NK-92 (cell line): ENCODE results near the gene PRKAG3.
"Not testable (repeated sequence)": the region's sequence is repeated elsewhere in the genome, so short reads cannot be mapped to it uniquely, and the experiment has no call there.

ENCODE experiments used
- DNase-seq: peaks from one replicate; lab custom pipeline; 2025; ENCODE audit not compliant: unreplicated experiment; lab: John Stamatoyannopoulos, UW

PRKAG3 gene

GRCh38 chr2:218844334-218844733 is 12.7 kb upstream of the PRKAG3 start:
- not testable (repeated sequence) for DNase-seq

DNA sequence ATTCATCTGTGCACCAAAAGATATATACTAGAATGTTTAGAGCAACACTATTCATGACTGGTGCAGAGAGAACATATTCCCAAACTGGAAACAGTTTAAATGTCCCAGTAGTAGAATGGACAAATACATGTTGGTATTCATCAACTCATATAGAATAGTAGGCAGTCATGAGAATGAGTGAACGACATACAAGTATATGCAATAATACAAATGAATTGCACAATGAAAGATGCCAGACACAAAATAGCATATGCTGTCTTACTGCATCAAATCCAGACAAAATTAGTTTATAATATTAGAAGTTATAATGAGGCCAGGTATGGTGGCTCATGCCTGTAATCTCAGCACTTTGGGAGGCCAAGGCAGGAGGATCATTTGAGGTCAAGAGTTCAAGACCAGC is 8.3 kb upstream of the PRKAG3 start:
- no peak for DNase-seq

- DNase-seq = no peak
Measured at GRCh38 chr2:218839430-218839829, 7.8 kb upstream of the PRKAG3 start.

DNA sequence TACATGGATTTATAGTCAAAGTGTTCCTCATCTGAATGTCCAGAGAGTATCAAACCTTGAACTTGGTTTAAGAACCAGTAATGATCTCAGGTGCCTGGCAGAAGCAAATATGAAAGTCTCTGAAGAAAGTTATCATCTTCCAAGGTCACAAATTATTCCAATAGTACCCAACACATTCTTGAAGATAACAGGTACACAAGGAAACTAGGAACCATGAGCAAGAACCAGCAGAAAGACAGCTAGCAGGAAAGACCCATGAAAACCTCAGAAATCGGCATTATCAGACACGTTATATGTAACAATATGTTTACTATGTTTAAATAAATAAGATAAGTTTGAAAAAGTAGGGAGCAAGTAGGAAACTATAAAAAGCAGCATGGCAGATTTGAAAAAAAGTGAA is 5.9 kb upstream of the PRKAG3 start:
- no peak for DNase-seq

DNA sequence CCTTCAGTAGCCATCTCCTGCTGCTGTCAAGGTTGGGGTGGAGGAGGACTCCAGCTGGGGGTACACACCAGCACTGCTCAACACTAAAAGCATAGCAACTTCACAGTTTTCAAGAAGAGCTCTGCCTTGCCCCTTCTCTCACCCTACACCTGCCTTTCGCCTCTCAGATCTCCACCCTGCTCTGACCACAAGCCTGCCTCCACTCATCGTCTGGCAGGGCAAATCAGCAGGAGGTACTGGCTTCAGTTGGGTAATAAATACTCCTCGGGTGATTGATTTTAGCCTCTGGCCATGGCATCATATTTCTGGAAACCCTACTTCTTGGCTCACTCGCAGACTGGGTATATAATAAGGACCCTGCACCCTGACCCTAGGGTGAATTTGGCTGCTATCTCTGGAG is 3.1 kb upstream of the PRKAG3 start:
- DNase-seq = no peak

DNA sequence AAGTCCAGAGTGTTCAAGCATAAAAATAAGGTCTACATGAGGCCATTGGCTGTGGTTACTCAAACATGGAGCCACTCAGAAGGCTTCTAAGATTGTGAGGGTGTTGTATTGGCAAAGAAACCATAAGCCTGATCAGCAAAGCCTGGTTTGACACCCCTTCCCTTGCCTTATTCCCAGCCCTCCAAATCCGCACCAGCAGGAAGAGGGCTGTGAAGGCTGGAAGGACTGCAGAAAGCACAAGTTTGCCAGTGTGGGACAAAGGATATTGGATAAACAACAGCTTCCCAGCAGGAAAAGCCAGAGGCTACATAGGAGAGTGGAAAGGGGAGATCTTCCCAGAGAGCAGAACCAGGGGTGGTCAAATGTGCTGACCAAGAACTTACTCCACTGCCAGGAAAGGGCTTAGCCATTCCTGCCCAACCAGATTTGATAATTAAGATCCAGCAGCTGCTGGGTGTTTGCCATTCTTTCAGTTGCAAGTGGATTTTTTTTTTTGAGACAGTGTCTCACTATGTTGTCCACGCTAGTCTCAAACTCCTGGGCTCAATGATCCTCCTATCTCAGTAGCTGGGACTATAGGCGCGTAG is 1.5 kb upstream of the PRKAG3 start:
- DNase-seq = no peak

DNA sequence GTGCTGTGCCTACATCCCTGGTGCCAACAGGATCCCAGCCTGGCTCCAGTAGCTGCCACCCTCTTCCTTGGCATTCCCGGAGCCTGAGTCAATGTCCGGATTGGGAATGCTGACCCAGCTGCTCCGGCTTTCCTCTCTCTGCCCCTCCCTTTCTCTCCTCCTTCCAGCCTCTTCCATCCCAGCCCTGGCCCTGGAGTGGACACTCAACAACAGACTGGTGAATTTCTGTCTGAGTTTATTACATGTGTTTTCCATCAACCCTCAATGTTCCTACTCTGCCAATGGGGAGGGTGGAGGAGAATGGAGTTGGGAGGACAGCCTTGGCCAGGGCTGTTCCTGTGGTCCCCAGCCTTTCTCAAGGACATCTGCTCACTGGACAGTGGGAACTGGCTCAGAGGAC is 917 bp upstream of the PRKAG3 start:
- no peak for DNase-seq

DNA sequence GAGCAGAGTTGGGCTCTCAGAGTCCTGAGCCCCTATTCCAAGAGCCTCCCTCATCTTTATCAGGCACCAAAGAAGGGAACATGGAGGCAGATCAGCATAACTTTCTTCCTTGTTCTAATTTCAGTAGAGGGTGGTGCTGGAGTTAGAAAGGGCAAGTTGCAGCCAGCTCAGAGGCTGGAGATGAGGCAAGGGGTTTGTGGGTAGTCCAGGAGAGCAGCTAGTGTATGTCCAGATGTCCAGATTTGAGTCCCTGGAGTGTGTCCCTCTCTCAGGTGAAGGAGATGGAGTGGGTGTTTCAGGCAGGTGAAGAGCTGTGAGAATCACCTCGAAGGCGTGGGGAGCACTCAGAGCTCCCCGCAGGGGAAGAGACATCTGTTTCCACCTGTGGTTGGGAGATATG is 478 bp upstream of the PRKAG3 start:
- no peak for DNase-seq

- DNase-seq = no peak
Measured at GRCh38 chr2:218830526-218831306, 887 bp downstream of the PRKAG3 start.

DNA sequence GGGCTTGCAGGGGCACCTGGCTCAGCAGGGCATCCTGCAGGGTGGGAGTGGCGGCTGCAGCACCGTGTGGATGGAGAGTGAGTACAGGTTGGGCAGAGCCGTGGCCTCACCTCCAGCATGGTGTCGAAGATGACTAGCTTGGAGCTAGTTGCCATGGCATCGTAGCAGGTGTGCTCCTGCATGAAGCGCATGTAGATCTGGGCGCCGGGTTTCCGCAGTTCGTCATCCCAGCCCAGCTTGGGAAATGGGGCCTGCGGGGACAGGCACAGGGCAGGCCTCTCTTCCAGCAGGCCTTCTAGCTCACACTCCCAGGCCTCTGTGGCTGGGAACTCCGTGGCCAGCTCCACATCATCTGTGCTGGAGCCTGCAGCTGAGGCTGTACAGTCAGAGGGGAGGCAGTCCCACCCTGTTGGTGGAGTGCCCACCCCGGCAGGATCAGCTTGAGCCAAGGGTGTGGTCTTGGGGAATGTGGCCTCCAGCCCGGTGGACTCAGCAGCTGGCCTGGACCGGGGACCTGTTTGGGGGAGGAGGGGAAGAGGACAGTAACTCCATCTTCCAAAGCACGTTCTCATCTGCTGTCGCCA is 1.6 kb downstream of the PRKAG3 start:
- DNase-seq = no peak

GRCh38 chr2:218828477-218828778 is 3.2 kb downstream of the PRKAG3 start:
- no peak for DNase-seq

DNA sequence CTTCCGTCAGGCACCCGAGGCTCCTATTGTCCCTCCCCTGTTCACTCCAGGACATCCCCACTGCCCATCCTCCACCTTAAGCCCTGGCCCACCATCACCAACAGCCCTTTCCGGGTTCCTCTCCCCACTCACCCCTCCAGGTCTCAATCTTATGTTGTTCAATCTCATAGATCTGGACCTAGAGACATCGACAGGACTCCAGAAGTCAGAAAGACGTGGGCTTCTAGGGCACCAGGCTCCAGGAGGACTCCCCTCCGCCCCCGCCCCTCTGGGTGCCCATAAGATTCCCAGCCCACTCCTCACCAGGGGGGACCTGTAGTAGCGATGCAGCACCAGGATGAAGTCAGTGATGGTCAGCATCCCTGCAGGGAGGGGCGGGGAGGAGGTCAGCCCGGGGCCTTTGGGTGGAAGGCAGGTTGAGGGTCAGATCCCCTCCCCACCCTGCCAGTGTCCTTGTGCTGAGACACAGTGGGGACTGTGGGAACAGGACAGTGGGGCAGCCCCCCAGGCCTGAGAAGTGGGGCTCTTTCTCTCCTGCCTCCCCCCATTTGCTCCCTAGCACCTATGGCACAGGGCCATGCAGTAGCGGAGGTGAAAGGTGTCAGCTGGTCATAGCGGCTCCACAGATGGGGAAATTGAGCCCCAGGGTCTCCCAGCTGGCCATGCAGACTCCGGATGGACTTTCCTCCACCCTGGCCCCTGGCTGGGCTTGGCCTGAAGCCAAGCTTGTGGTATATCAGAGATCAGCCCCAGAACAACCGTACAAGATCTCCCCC is 3.7 kb downstream of the PRKAG3 start:
- no peak for DNase-seq

DNA sequence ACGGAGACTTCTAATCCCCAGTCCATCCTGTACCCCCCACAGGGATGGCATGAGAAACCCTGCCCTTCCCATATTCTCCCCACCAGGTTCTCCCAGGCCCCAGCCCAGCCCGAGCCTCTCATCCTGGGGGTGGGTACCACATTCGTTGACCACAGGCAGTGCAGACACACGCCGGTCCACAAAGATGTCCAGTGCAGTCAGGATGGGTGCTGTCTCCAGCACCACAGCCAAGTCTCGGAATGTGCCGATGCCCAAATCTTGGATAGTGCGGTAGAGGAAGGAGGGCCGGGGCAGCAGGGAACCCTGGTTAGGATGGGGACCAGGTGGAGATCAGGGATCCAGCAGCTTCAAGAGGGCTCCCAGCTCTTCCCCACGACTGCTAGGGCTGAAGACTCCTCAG is 4.8 kb downstream of the PRKAG3 start:
- DNase-seq = no peak

DNA sequence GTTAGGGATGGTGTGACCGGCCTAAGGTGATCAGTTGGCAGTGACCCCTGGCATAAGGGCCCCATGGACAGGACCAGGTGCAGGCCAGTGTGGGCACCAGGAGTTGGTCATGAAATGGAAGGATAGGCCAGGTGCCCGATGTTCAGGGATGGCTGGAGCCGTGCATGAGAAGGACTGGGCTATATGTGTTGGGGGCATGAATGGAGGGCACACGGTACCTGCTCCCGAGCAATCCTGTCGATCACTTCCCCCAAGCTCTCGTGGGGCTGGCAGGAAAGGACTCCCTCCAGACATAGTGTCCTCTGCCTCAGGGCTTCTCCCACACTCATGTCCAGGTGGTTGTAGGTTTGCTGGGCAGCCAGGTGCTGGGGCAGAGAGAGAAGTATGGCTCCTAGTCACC is 7.6 kb downstream of the PRKAG3 start:
- no peak for DNase-seq

DNA sequence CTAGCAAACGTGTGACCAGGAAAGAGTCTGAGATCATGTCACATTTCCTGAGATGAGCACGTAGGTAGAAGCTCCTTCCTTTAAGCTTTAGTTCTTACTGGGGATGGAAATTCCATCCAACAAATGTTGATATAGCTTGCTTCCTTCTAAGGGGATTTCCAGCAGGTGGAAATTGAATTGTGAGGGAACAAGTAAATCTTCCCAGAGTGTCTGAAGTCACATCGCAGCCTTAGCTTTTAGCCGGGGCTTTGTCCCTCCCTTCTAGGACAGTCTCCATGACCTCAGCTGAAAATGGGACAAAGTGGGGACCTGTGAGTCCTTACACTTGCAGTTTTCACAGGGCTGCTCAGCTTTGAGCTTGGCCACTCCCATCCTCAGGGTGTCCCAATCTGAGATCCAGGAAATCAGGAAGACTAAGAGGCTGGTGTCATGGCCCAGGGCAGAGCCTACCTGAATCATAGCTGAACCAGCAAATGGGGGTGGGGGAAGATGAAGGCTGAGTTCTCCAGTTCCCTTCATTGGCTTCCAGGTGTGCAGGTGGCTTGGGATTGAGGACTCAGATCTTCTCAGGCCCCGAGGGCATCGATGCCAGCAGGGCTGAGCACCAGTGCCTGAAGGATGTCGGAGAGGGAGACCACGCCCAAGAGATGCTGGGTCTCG is 8.3 kb downstream of the PRKAG3 start:
- no peak for DNase-seq

GRCh38 chr2:218822622-218823021 is 9.0 kb downstream of the PRKAG3 start:
- no peak for DNase-seq

DNA sequence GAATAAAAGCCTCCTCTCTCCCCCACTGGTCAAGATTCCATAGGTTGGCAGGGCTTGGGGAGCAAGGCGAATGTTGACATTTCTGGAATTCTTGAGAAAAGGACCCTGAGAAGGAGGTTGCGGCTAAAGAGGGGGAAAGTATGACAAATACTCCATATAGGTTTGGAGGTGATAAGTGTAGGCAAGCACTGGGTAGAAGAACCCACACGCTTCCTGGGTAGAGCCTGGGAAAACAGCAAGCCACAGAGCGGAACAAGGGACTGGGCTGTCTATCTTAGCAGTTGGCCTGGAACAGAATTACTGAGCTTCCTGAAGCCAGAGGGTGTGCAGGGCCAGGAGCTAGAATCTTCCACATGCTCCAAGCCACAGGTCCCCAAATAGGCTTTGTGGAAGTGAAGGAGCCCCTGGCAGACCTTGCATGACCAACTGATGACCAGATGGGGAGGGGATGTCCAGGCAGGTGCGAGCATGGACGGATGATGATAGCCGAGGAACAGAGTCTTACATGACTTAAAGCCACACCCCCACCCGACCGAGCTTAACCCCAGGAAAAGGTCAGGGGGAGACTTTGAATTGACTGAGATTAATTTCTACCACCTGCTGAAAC is 9.9 kb downstream of the PRKAG3 start:
- DNase-seq = no peak

- DNase-seq = no peak
Measured at GRCh38 chr2:218820746-218821369, 10.7 kb downstream of the PRKAG3 start.

- DNase-seq = no peak
Measured at GRCh38 chr2:218819093-218819492, 12.5 kb downstream of the PRKAG3 start.

GRCh38 chr2:218816561-218817011 is 15.0 kb downstream of the PRKAG3 start:
- no peak for DNase-seq

GRCh38 chr2:218815649-218816048 is 16.0 kb downstream of the PRKAG3 start:
- DNase-seq = no peak
